ENCODE data around the gene IMPACT. TPM values are rescaled to one million over a fixed set of nuclear protein-coding genes. Genes with fewer than 3 reads are reported as not detected.
A peak's percentile ranks its signal among the peaks of the same experiment; 100 is the strongest.

The IMPACT gene
- total RNA-seq, 1 donor from 2014 or later = 29.7 TPM

DNA sequence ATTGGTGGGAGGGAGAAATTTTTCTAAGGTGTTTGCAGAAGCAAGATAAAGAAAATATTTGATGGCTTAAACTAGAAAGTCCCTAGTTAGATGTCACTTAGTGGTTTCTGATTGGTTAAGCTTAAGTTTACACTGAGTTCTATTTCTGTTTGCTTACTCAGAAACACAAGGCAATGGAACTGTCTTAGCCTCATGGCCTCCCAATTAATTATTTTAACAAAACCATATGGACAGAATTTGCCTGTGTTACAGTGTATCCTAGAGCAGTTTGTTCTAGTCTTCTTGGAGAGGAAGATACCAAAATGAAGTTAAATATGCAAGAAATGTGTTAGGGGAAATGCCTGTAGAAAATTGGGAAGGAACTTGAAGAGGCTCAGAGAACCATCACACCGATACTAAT lies 4.6 kb upstream of the IMPACT start:
- H3K4me3 Mint-ChIP-seq (ENCODE audit: low read depth) = no peak overlapping the region
- no peak for TF ChIP-seq CTCF (IDR thresholded peaks at IDR 0.05; ENCODE audit: unreplicated experiment)
- peaks cover 9% of the 10 kb centered on the region for H3K9me3 Mint-ChIP-seq (ENCODE audit: low read depth)
- H3K36me3 Mint-ChIP-seq (ENCODE audit: insufficient read depth) = peaks cover 2% of the 10 kb centered on the region
- peaks cover 14% of the 10 kb centered on the region for H3K4me1 Mint-ChIP-seq (ENCODE audit: low read depth)
- peaks cover 18% of the 10 kb centered on the region for H3K27me3 Mint-ChIP-seq
- H3K27ac Mint-ChIP-seq = peak overlapping the region; percentile 54
- no peak for DNase-seq (ENCODE audit: low spot score, unreplicated experiment)

DNA sequence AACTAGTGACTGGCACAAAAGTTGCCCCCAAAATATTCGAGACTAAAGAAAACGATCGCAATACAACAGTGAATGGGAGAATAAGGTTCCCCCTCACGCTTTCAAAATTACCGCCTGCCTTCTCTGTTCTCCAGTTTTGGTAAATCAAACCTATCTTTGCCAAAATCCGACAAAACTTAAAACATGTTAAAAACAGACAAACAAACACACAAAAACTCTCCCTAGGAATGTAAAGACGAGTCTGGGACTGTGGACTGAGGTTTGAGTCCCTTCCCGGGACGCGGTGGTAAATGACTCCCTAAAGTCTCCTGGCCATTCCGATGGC lies 435 bp upstream of the IMPACT start:
- peaks cover 4% of the 10 kb centered on the region for H3K36me3 Mint-ChIP-seq (ENCODE audit: insufficient read depth)
- no peak for TF ChIP-seq CTCF (IDR thresholded peaks at IDR 0.05; ENCODE audit: unreplicated experiment)
- H3K4me1 Mint-ChIP-seq (ENCODE audit: low read depth) = peaks cover 28% of the 10 kb centered on the region
- H3K4me3 Mint-ChIP-seq (ENCODE audit: low read depth) = peak overlapping the region; percentile 80
- H3K27ac Mint-ChIP-seq = peak overlapping the region; percentile 97
- H3K27me3 Mint-ChIP-seq = peaks cover 18% of the 10 kb centered on the region
- peaks cover 13% of the 10 kb centered on the region for H3K9me3 Mint-ChIP-seq (ENCODE audit: low read depth)
- DNase-seq (ENCODE audit: low spot score, unreplicated experiment) = no peak

- Mint-ChIP-seq H3K9me3 (ENCODE audit: low read depth) (peaks cover 13% of the 10 kb centered on the region), H3K4me3 (ENCODE audit: low read depth) (peak overlapping the region; percentile 89), H3K4me1 (ENCODE audit: low read depth) (peaks cover 19% of the 10 kb centered on the region), H3K36me3 (ENCODE audit: insufficient read depth) (peaks cover 9% of the 10 kb centered on the region), H3K27me3 (peaks cover 18% of the 10 kb centered on the region), H3K27ac (peak overlapping the region; percentile 97)
- TF ChIP-seq CTCF (IDR thresholded peaks at IDR 0.05; ENCODE audit: unreplicated experiment) = no peak
- no peak for DNase-seq (ENCODE audit: low spot score, unreplicated experiment)
These were observed 1.0 kb downstream of the IMPACT start for GRCh38 chr18:24427484-24427883.

- Mint-ChIP-seq H3K27ac (no peak overlapping the region), H3K27me3 (peaks cover 14% of the 10 kb centered on the region), H3K4me3 (ENCODE audit: low read depth) (no peak overlapping the region), H3K4me1 (ENCODE audit: low read depth) (peaks cover 19% of the 10 kb centered on the region), H3K9me3 (ENCODE audit: low read depth) (peaks cover 16% of the 10 kb centered on the region), H3K36me3 (ENCODE audit: insufficient read depth) (peaks cover 13% of the 10 kb centered on the region)
- DNase-seq (ENCODE audit: low spot score, unreplicated experiment) = no peak
- TF ChIP-seq CTCF (IDR thresholded peaks at IDR 0.05; ENCODE audit: unreplicated experiment) = peak; percentile 21
These were observed 2.2 kb downstream of the IMPACT start for GRCh38 chr18:24428709-24429108.

- Mint-ChIP-seq H3K4me3 (ENCODE audit: low read depth) (no peak overlapping the region), H3K27me3 (peaks cover 12% of the 10 kb centered on the region), H3K27ac (no peak overlapping the region)
These were observed 2.7 kb downstream of the IMPACT start for GRCh38 chr18:24429188-24429587.

More at GRCh38 chr18:24429188-24429587, 2.7 kb downstream of the IMPACT start:
- H3K4me1 Mint-ChIP-seq (ENCODE audit: low read depth) = peaks cover 19% of the 10 kb centered on the region
- H3K9me3 Mint-ChIP-seq (ENCODE audit: low read depth) = peaks cover 16% of the 10 kb centered on the region
- H3K36me3 Mint-ChIP-seq (ENCODE audit: insufficient read depth) = peaks cover 15% of the 10 kb centered on the region
- TF ChIP-seq CTCF (IDR thresholded peaks at IDR 0.05; ENCODE audit: unreplicated experiment) = no peak
- DNase-seq (ENCODE audit: low spot score, unreplicated experiment) = no peak

Measured in progenitor cell of endocrine pancreas (in vitro differentiated cells).